GM19240 (cell line): ENCODE data around the gene GET4.

ENCODE experiments used
- DNase-seq: peaks from one replicate; pipeline ENCODE4 v3.0.0; 2011; ENCODE audit warnings: low spot score; ENCODE audit not compliant: insufficient read length

GET4 gene

GRCh38 chr7:945556-946255, 69.4 kb downstream of the GET4 start:
- DNase-seq = no peak
